LNCaP clone FGC (cell line): ENCODE data around the gene RBMY1J.
"Not testable (repeated sequence)": the region's sequence is repeated elsewhere in the genome, so short reads cannot be mapped to it uniquely, and the experiment has no call there.

Experiments
- DNase-seq: peaks from one replicate; pipeline ENCODE4 v3.0.0-alpha.2; 2011; ENCODE audit warnings: low read depth
- H3K4me3 ChIP-seq: 2 replicates; pipeline ENCODE4 v1.5.1; 2011; ENCODE audit warnings: mild to moderate bottlenecking, low read depth, low read length, control low read depth
- TF ChIP-seq, protein P1 (sequence below): IDR thresholded peaks from 2 replicates; pipeline ENCODE4 v1.5.1; 2012; ENCODE audit warnings: mild to moderate bottlenecking; ENCODE audit not compliant: control insufficient read depth, insufficient read depth; ENCODE audit errors: extremely low read depth

Gene RBMY1J

DNA sequence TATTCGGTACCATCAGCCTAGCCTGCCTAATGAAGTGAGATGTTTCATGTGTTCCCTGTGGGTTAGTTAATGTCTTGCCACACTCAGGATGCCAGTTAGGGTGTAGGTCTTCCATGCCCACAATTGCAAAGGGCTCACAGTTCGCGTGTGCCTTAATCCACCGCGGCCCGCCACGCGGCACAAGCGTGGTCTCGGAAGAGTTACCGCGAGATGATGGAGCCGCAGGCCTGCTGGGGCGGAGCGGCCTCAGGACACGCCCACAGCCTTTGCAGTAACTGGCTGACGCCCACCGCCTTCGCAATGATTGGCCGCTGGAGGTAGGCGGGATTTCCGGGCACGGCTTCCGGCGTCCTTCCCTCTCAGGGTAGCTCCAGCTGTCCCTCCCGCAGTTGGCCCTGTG is at the start of gene RBMY1J:
Gene RBMY1J, plus strand, starts transcription at position 301 of the 400 bp plus-strand sequence. CDS start 2,038 bp downstream, outside the sequence.
- DNase-seq: not testable (repeated sequence)

DNA sequence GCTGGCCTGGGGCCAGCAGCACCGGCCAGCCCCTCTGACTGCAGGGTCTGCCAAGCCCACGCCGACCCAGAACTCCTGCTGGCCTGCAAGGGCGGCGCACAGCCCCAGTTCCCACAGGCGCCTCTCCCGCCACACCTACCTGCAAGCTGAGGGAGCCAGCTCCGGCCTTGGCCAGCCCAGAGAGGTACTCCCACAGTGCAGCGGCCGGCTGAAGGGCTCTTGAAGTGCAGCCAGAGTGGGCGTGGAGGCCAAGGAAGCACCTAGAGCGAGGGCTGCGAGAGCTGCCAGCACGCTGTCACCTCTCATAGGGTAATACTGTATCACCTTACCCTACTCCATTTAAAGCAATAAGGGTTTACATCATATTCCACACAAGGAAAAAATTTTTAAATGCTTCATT is 35.8 kb upstream of the RBMY1J start:
- no peak for DNase-seq
- TF ChIP-seq, protein P1, sequence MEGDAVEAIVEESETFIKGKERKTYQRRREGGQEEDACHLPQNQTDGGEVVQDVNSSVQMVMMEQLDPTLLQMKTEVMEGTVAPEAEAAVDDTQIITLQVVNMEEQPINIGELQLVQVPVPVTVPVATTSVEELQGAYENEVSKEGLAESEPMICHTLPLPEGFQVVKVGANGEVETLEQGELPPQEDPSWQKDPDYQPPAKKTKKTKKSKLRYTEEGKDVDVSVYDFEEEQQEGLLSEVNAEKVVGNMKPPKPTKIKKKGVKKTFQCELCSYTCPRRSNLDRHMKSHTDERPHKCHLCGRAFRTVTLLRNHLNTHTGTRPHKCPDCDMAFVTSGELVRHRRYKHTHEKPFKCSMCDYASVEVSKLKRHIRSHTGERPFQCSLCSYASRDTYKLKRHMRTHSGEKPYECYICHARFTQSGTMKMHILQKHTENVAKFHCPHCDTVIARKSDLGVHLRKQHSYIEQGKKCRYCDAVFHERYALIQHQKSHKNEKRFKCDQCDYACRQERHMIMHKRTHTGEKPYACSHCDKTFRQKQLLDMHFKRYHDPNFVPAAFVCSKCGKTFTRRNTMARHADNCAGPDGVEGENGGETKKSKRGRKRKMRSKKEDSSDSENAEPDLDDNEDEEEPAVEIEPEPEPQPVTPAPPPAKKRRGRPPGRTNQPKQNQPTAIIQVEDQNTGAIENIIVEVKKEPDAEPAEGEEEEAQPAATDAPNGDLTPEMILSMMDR: no peak

More for the DNA sequence above, at the start of gene RBMY1J:
- H3K4me3 ChIP-seq: not testable (repeated sequence)

DNA sequence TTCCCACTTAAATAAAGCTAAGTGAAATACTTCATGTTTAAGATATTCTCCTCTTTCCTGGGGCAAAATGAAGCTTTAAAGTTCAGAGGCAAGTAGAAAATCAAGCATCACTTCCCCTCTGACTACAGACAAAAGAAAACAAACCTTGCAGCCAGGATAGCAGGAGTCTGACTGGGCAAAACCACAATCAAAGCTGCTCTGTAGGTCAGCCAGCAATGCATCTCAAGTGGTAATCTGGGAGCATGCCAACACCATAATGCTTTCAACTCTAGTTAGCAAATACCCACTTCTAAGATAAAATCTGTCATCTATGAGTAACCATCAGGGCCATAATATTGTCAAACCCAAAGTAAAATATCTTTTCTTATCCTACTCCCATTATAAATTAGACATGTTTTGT is 32.6 kb upstream of the RBMY1J start:
- TF ChIP-seq, protein P1: no peak
- DNase-seq: peak; percentile 54
- H3K4me3 ChIP-seq: no peak overlapping the region

More for the DNA sequence above, 35.8 kb upstream of the RBMY1J start:
- H3K4me3 ChIP-seq: no peak overlapping the region

DNA sequence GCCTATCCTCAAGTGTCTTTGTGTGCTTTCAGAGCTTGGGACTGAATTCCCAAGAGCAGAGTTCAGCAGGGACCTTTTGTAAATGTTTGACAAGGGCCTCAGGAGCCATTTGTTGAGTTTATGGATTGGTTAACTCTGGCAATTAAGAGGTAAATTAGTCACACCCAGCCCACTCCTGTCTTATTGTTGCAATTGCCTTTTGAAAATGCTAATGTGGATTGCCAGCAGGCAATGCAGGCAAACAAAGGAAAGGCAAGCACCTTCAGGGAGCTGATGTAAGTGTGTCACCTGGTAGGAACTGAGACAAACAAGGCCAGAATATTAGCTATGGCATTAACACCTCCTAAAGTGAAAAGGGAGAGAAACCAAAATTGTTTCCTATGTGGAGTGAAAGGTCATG is 29.7 kb upstream of the RBMY1J start:
- TF ChIP-seq, protein P1: no peak
- H3K4me3 ChIP-seq: no peak overlapping the region
- no peak for DNase-seq

DNA sequence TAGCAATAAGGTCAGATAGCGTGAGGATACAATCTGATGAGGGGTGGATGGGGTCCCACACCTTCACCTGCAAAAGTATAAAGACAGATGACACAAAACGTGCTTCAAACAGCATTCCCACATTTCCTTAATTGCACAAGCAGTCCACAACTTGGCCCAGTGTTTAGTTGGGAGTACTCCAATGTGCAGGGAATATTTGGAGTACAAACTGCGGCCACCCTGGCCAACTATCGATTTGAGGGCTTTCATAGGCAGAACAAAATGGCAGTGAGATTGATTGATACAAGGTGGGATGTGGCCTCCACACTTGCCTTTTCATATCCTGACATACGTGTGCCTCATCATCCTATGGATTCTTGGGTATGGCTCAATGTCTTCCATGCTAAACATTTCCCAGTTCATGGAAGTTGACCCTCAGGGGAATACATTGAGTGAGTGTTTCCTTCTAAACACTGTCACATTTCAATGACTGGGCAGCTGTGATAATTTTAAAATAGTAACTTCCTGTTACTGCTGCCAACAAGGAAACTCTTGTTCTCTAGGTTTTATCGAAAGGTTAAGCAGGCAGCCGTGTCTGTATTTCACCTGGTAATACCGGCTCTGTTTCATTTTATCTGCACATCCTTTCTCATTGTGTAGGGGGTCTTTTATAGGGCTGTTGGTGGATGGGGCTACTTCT is 41.6 kb downstream of the RBMY1J start:
- not testable (repeated sequence) for DNase-seq, H3K4me3 ChIP-seq

DNA sequence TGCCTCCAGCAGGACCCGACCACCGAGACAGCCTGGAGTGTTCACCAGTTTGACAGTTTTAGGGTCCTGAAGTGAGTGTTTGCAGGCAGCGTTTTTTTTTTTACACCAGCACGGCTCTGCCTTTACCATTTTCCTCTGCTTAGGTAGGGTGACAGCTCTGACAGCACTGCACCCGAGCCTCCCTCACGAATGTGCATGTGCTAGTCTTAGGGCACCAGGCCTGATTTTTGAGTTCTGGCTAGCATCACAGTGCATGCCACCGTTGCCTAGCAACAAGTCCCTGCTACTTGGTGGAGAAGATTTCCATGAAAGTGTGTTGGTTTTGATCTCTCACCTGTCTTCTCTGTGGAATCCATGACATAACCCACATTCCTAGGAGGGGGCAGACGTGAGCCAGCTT is 52.3 kb downstream of the RBMY1J start:
- H3K4me3 ChIP-seq, DNase-seq: not testable (repeated sequence)

DNA sequence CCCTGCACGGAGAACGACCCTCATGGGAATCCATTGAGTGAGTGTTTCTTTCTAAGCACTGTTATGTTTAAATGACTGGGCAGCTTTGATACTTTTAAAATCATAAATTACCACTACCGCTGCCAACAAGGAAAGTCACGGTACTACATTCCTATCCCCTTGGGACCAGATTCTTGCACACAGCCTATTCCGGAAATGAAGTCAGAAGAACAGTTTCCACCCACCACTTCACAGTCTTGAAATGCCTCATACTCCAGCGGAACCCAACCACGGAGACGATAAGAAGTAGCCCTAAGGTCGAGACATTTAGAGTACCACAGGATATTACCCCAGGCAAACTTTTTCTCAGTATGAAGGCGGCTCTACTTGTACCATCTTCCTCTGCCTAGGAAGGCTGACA is 58.8 kb downstream of the RBMY1J start:
- DNase-seq: not testable (repeated sequence)

More for the DNA sequence above, 58.8 kb downstream of the RBMY1J start:
- not testable (repeated sequence) for H3K4me3 ChIP-seq
